SU-DHL-6 (cell line): ENCODE results near the gene CARHSP1.

Source experiments
- EZH2phosphoT487 ChIP-seq: fragments of 200-600 bp; sonication (generic), shearing (Covaris generic); conservative IDR thresholded peaks from 2 replicates; pipeline ENCODE4 v1.6.1; 2018; ENCODE audit warnings: mild to moderate bottlenecking, antibody characterized with exemption, low read length, moderate library complexity, mixed read lengths
- TF ChIP-seq, protein P1 (sequence below): fragments of 200-600 bp; sonication (generic); IDR thresholded peaks from one replicate; pipeline ENCODE4 v1.5.1; 2017; ENCODE audit warnings: antibody characterized with exemption, mild to moderate bottlenecking, low read length, moderate library complexity; ENCODE audit not compliant: insufficient read depth, poor library complexity, severe bottlenecking

DNA sequence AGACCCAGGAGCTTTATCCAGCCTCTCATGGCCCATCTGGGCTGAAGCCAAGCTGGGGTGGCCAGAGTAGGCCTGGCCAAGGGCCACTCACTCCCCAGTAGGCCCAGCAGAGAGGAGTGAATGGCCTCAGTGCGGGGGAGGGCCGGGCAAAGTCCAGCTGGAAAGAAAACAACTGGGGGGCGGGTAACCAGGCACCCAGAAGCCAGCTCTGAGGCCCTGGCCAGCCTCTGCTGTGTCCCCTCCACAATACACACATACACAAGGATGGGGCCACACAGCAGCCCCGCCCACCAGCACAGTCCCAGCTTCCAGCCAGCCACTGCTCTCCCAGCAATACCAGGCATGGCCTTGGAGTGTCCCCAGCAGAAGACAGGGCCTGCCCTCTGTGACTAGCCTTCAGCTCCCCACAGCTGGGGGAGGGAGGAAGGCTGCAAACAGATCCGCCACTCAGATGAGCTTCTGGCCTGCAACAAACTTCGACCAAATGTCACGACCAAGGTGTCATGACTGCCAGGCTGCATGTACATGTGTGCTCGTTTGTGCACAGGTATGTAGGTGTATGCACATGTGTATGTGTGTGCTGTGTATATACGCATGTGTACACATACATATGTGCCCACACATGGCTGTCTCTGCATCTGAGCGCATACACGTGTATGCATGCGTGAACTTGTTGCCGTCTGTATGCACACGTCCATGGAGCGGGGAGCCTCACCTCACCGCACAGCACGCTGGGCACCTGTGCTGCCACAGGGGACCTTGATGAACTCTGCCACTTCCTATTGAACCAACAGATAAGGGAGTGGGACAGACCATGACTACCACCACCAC is 5.0 kb downstream of the CARHSP1 start:
- TF ChIP-seq, protein P1, sequence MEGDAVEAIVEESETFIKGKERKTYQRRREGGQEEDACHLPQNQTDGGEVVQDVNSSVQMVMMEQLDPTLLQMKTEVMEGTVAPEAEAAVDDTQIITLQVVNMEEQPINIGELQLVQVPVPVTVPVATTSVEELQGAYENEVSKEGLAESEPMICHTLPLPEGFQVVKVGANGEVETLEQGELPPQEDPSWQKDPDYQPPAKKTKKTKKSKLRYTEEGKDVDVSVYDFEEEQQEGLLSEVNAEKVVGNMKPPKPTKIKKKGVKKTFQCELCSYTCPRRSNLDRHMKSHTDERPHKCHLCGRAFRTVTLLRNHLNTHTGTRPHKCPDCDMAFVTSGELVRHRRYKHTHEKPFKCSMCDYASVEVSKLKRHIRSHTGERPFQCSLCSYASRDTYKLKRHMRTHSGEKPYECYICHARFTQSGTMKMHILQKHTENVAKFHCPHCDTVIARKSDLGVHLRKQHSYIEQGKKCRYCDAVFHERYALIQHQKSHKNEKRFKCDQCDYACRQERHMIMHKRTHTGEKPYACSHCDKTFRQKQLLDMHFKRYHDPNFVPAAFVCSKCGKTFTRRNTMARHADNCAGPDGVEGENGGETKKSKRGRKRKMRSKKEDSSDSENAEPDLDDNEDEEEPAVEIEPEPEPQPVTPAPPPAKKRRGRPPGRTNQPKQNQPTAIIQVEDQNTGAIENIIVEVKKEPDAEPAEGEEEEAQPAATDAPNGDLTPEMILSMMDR = no peak
- no peak for TF ChIP-seq EZH2phosphoT487
